GM15510 (cell line): ENCODE results near the gene RBMS1.

ENCODE experiments used
- POLR2A ChIP-seq: IDR thresholded peaks from 3 replicates; pipeline ENCODE4 v1.6.1; 2011; ENCODE audit warnings: borderline replicate concordance; ENCODE audit not compliant: insufficient read length; ENCODE audit errors: extremely low read depth

The RBMS1 gene

DNA sequence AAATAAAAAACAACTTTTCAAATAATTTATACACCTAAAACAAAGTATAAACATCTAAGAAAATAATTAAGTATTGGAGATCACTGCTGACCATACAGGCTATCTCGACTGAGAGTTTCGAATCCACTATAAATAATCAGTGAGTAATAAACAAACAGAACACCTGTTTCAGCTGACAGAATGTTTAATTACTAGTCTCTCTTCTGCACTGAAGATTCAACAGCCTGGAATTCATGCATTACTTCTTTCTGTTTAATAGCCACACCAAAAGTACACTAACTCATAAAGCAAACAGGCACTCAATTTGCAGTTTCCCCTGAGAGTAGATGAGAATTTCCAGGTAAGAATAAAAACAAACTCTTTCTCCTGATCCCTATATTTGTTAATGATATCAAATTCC lies 138.5 kb downstream of the RBMS1 start:
- no peak for TF ChIP-seq POLR2A

DNA sequence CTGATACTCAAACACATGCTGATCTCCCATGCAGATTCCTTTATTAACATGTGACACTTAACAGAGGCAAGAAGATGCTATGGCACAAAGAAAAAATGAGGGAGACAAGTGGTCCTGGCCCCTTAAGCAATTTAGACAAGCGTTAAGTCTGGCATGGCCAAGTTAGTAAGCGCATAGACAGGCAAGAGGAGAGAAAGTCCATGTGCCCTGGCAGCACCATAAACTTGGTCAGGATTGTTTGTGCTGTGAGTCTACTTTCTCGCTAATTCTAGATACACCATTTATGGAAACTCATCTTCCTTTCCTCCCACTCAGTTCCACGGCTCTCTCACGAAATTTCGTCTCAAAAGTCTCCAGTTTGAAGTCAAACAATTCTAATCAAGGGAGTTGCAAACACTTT lies 138.9 kb downstream of the RBMS1 start:
- TF ChIP-seq POLR2A: no peak

DNA sequence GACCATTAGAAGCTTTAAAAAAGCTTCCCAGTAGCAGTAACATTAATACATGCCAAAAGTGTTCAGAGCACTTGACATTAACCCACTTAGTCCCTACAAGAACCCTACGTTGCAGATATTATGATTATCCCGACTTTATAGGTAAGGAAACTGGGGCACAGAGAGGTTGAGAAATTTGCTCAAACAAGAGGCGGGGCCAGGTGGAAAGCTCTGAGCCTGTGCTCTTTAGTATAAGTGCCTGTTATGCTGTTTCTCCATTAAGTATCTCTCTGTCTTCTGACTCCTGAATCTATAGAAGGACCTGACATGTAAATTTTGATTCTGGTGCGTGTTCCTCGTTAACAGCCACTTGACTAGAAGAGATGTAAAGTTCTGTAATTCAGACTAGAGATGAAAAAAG lies 139.8 kb downstream of the RBMS1 start:
- no peak for TF ChIP-seq POLR2A

DNA sequence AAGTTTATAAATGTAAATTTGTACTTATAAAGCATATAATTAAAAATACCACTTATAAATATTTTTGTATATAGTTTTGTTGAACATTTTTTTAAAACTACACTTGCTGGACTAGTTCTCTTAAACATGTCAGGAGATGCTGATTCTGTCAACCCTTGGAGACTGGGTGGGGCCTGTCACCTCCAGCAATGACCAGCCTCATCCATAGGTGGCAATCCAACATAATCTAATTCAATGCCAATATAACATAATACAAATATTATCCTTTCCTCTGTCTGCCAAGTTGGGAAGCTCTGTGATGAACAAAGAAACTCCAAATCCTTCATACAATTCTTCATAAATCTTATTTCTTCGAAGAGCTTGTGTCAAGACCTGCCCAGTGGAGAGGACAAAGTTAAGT lies 140.4 kb downstream of the RBMS1 start:
- TF ChIP-seq POLR2A: no peak

DNA sequence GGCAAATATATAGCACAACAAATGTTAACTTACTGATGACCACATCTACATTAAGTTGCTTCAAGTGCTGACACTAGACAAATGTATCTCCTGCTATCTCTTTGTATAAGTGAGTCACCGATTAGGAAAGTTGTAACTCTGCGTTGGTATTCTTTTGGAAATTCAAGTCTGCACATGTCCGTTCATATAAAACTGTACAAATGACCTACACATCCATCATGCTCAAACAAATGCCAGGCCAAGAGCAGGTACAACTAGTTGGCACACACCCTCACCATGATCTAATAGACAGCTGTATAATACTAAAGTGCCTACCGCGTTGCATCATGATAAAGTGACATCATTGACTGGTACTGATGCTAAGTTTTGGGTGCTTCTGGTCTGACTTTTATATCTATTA lies 141.1 kb downstream of the RBMS1 start:
- no peak for TF ChIP-seq POLR2A

DNA sequence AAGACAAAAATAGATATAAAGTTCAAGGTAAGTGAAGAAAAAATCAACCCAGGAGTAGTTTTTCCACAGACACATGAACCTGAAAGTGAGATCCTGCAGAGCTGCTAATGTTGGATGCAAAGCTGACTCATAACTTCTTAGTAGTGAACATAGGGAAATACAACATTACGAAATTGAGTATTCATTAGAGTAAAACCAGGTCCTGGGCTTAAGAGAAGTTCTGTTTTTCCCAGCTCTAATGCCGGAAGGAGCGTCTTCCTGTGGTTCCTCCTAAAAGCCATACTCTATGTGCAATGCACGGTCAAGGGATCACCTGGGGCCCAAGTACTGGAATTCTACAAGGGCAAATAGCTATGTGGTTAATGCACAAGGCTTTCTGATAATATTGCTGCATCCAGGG lies 141.7 kb downstream of the RBMS1 start:
- no peak for TF ChIP-seq POLR2A

DNA sequence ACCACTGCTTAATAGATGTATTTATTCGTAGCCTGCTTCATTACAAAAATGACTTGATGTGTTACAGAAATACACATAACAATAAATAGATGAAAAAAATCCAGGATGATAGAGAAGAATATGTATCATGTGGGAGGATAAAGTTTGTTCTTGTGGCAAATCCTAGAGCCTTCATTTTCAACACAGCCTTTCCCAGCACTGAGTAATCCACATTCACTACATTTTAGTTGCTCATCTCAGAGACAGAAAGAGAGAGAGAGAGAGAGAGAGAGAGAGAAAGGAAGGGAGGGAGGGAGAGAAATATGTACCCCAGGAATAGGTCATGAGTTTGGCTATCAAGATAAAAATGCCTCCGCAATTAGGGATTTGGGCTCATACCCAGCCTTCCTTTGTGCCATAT lies 144.3 kb downstream of the RBMS1 start:
- TF ChIP-seq POLR2A: no peak

DNA sequence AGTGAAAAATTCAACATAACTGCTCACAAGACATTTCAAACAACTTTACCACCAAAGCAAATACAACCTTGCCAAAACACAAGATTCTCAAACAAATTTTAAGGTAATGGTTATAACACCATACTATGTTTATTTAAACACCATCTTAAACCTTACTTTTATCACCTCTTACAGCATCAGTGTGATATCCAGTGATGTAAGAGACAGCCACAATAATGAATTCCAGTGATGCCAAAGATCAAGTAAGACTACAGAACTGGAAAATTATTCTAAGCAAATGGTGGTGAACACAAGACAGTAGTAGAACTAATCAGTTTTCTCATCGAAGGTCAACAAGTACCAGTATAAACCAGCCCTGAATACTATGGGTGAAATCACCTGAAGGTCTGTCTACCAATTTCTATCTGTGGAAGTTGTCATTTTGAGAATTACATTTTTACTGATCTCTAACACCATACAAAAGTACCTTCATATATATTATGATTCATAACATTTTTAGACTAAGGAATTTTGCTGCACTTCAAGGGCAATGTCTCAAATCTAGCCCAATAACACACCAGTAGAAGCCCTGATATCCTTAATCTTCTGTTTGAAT lies 146.2 kb downstream of the RBMS1 start:
- no peak for TF ChIP-seq POLR2A

DNA sequence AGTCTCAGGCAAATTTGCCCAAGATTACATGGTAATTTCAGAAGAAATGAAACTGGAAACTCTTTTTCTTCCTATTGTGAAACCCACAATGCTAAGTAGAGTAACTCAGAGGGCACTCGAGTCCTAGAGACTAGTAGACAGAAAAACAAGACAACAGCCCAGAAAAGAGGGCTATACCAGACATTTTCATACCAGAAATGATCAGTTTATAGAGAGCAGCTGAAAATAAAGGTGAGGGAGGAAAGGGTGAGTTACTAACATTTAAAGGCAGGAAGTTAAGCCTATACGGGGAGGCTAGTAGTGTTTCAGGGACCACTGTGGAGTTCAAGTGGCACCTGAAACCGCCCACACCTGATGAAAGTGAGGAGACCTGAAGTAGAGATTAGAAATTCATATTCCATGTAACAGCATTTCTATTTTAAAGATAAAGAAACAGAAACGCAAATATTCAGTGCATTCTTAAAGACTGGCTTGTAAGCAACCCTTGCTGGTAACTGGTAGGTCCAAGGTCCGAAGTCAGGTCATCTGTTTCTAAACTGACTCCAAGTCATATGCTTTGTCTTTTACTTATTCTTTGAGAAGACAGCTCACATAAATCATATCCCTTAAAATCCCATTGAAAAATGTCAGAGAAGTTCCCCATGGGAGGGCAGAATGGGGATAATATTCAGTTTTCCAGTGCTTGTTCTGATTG lies 148.4 kb downstream of the RBMS1 start:
- no peak for TF ChIP-seq POLR2A

DNA sequence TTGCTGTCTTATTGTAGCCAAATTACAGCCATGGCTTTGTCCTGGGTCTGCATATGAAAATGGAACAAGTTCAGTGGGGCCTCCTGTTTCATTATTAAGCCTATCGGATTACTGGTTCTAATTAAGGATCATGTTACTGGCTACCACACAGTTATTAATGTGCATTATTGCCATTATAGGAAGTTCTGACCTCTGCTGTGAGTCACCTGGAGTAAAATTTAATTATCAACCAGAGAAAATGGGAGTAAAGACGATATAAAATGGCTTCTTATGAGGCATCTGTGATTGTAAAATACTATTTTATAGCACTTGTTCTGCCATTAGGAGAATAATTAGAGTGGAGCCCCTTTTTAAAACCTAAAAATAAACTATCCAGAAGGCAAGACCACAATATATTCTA lies 150.2 kb downstream of the RBMS1 start:
- no peak for TF ChIP-seq POLR2A

DNA sequence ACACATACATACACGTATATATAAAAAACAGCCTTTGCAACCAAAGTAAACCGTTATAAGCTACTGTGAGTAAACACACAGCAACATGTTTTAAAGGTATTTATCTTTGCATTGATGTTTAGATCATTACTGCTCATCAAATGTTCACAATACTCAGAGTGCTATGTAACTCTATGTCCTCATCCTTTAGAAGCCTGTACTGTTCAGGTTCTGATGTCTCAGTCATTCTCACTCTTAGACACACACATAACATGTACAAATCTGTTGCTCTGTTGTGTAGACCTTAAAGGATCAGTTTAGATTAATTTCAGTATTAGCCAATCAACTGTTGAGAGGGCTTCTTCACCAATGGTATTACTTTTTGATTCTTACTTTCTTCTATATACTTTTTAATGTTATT lies 153.9 kb downstream of the RBMS1 start:
- no peak for TF ChIP-seq POLR2A

DNA sequence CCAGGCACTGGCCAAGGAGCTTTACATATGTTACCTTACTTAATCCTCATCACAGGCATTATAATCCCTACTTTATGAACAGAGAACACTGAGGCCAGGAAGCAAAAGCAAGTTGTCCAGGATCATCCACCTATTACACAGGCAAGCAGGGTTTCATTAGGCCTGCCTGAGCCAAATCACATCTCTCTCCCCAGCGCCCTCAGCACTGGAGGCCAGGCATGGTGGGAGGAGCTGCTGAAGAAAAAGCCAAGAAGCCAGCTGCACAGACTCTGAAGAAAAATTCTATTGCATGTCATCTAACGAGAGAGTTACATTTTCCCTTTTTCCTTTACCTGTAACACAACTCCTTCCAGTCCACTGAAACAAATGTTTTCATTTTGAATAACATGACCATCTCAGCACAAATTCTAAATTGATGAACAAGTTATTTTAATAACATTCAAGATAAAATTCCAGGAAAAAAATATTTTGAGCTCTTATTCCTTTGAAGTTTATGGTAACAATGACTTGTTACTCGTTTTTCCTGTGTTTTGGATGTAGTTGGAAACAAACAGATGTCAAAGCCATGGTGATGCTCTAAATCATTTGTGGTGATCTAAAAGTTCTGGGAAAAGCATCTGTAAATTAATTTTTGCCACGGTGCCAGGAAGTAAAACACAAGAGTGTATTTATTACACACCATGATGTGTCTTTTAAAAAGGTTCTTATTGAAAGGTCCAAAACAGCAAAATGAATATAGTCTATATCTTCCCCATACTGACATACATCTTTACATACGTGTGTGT lies 154.5 kb downstream of the RBMS1 start:
- TF ChIP-seq POLR2A: no peak

DNA sequence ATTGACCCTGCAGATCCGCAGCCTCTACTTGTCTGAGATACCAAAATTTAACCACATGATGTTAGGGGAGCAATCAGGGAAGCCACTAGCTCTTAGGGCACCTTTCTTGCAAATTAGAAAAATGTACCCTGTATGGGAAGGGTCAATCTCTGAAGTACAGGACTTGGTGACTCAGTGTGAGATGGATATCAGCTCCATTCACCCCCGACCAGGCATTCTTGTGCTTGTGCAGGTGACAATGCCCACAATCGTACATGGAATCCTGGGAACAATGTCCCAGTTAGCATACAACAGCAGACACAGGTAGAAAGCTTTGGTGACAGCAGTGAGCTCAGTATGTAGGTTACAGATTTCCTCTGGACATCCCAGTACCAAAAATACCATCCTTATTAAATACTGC lies 155.9 kb downstream of the RBMS1 start:
- TF ChIP-seq POLR2A: no peak

DNA sequence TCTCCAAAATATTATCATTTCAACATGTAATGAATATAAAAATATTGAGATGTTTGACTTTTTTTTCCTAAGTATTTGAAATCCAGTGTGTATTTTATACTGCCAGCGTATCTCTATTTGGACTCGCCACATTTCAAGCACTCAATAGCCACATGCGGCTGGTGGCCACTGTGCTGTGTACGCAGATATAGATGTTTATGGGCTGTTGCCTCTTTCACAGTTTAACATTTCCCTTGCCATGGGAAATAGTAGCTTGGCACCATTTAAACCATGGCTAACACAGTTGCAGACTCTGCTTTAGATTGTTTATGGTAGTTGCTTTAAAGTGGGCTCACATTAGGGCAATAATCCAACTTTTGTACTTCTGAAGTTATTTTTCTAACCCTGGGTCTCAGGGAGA lies 157.0 kb downstream of the RBMS1 start:
- no peak for TF ChIP-seq POLR2A

DNA sequence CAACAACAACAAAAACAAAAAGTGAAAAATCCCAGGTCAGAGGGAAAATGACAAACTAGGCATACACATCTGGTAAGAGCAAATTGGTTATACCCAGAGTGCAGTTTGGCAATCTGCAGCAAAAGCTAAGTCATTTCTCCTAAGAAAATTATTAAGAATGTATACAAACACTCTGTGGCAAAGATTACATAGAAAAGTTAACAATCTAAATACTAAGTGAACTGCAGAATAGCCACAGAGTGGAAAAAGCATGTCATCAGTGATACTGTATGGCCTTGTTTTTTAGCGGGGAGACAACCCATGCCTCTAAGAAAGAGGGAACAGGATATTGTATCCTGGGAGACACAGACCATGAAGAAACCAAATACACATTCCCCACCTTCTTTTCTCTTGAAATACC lies 157.5 kb downstream of the RBMS1 start:
- no peak for TF ChIP-seq POLR2A

DNA sequence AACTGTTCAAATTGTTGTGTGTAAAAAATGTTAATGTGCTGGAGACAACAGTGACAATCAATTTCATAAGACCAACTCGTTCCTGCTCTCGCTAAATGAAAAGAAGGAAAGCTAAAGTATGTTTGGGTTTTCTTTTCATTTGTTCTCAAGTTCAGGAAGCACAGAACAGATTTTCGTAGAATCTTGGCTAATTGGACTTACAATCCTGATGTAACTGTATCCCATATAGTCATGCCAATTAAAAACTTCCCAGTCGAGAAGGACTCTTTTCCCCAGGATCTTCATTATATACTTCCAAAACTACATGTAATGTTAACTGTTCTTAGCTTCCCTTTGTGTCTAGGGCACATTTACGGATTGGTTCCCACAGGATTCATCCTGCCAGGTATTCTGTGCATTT lies 158.2 kb downstream of the RBMS1 start:
- no peak for TF ChIP-seq POLR2A
